HCT116 (cell line): Measurements from ENCODE around the gene TNFSF12.

ENCODE experiments used
- ELF1 ChIP-seq: IDR thresholded peaks from 2 replicates; pipeline ENCODE4 v1.6.1; 2012; ENCODE audit warnings: low read depth, borderline replicate concordance
- EZH2 ChIP-seq: fragments of 200-600 bp; sonication (generic); IDR thresholded peaks from 2 replicates; pipeline ENCODE4 v1.6.1; 2017; ENCODE audit warnings: antibody characterized with exemption, mixed run types
- SP1 ChIP-seq: IDR thresholded peaks from 2 replicates; pipeline ENCODE4 v1.6.1; 2012; ENCODE audit warnings: low read depth
- TF ChIP-seq, protein P1 (sequence below), 3 experiments: fragments of 200-600 bp in 1 of 3; sonication (generic) in 1 of 3; IDR thresholded peaks in 2 of 3; conservative IDR thresholded peaks in 1 of 3; 2 replicates each; pipeline ENCODE4 v1.5.1; 2012 to 2017; ENCODE audit warnings: low read depth in 2 of 3, low read length in 2 of 3, antibody characterized with exemption in 1 of 3, borderline replicate concordance in 1 of 3, control low read depth in 1 of 3, mild to moderate bottlenecking in 1 of 3, mixed read lengths in 1 of 3, mixed run types in 1 of 3, moderate library complexity in 1 of 3; ENCODE audit not compliant: insufficient read depth in 1 of 3
- TF ChIP-seq, protein P2 (sequence below): IDR thresholded peaks from 2 replicates; pipeline ENCODE4 v1.6.1; 2011; ENCODE audit warnings: mild to moderate bottlenecking, low read length, moderate library complexity; ENCODE audit not compliant: insufficient replicate concordance; ENCODE audit errors: extremely low read depth
- TF ChIP-seq, protein P3 (sequence below): IDR thresholded peaks from 2 replicates; pipeline ENCODE4 v1.6.1; 2012; ENCODE audit warnings: low read depth

DNA sequence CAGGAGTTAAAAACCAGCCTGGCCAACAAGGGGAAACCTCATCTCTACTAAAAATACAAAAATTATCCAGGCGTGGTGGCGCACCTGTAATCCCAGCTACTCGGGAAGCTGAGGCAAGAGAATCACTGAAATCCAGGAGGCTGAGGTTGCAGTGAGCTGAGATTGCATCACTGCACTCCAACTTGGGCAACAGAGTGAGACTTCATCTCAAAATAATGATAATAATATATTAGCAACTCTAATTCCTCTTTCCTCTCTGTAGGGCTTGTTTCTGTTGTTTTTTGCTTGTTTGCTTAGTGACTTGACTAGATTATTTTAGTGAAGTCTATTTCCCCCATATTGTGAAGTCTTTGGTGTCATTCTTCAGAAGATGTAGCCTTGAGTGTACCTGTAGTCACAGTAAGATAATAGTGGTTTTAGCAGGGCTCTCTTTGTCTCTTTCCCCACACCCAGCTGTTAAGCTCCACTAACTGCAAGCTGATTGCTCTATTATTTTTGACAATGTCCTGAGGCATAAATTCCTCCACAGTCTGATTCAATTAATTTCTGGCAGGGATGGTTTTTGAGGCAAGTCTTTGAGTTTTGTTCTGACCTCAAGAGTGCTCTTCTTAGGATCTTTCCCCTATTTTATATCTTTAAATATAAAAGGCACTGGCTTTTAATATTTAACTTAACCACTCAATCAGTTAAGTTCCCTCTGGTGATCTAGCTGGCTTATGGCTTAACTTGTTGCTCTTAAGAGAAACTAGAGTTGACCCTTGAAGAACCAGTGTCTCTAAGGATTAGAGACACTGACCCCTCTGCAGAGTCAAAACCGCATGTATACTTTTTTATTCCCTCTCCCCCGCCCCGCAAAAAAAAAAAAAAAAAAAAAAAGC, 18.6 kb upstream of the TNFSF12 start:
- TF ChIP-seq SP1 (no peak), ELF1 (no peak), EZH2 (no peak)
- TF ChIP-seq, protein P1, sequence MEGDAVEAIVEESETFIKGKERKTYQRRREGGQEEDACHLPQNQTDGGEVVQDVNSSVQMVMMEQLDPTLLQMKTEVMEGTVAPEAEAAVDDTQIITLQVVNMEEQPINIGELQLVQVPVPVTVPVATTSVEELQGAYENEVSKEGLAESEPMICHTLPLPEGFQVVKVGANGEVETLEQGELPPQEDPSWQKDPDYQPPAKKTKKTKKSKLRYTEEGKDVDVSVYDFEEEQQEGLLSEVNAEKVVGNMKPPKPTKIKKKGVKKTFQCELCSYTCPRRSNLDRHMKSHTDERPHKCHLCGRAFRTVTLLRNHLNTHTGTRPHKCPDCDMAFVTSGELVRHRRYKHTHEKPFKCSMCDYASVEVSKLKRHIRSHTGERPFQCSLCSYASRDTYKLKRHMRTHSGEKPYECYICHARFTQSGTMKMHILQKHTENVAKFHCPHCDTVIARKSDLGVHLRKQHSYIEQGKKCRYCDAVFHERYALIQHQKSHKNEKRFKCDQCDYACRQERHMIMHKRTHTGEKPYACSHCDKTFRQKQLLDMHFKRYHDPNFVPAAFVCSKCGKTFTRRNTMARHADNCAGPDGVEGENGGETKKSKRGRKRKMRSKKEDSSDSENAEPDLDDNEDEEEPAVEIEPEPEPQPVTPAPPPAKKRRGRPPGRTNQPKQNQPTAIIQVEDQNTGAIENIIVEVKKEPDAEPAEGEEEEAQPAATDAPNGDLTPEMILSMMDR (IDR thresholded peaks at IDR 0.05 in 2 of 3, conservative IDR thresholded peaks at IDR 0.05 in 1 of 3; ENCODE audit: borderline replicate concordance in 1 of 3, insufficient read depth in 1 of 3, low read depth in 2 of 3, low read length in 2 of 3): no peak
- TF ChIP-seq, protein P2, sequence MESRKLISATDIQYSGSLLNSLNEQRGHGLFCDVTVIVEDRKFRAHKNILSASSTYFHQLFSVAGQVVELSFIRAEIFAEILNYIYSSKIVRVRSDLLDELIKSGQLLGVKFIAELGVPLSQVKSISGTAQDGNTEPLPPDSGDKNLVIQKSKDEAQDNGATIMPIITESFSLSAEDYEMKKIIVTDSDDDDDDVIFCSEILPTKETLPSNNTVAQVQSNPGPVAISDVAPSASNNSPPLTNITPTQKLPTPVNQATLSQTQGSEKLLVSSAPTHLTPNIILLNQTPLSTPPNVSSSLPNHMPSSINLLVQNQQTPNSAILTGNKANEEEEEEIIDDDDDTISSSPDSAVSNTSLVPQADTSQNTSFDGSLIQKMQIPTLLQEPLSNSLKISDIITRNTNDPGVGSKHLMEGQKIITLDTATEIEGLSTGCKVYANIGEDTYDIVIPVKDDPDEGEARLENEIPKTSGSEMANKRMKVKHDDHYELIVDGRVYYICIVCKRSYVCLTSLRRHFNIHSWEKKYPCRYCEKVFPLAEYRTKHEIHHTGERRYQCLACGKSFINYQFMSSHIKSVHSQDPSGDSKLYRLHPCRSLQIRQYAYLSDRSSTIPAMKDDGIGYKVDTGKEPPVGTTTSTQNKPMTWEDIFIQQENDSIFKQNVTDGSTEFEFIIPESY: no peak
- TF ChIP-seq, protein P3, sequence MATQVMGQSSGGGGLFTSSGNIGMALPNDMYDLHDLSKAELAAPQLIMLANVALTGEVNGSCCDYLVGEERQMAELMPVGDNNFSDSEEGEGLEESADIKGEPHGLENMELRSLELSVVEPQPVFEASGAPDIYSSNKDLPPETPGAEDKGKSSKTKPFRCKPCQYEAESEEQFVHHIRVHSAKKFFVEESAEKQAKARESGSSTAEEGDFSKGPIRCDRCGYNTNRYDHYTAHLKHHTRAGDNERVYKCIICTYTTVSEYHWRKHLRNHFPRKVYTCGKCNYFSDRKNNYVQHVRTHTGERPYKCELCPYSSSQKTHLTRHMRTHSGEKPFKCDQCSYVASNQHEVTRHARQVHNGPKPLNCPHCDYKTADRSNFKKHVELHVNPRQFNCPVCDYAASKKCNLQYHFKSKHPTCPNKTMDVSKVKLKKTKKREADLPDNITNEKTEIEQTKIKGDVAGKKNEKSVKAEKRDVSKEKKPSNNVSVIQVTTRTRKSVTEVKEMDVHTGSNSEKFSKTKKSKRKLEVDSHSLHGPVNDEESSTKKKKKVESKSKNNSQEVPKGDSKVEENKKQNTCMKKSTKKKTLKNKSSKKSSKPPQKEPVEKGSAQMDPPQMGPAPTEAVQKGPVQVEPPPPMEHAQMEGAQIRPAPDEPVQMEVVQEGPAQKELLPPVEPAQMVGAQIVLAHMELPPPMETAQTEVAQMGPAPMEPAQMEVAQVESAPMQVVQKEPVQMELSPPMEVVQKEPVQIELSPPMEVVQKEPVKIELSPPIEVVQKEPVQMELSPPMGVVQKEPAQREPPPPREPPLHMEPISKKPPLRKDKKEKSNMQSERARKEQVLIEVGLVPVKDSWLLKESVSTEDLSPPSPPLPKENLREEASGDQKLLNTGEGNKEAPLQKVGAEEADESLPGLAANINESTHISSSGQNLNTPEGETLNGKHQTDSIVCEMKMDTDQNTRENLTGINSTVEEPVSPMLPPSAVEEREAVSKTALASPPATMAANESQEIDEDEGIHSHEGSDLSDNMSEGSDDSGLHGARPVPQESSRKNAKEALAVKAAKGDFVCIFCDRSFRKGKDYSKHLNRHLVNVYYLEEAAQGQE: no peak
